NCI-H187 (cell line): Measurements from ENCODE around the gene GPHN.

Source experiments
- DNase-seq, 2 experiments: peaks; one replicate each; lab custom pipeline; 2025; lab: John Stamatoyannopoulos, UW

The GPHN gene

GRCh38 chr14:66959437-66960050 lies 451.6 kb downstream of the GPHN start:
- DNase-seq = no peak

GRCh38 chr14:66965831-66966230 lies 457.9 kb downstream of the GPHN start:
- DNase-seq = no peak

- DNase-seq = no peak
These were observed 464.5 kb downstream of the GPHN start for GRCh38 chr14:66972469-66972868.

GRCh38 chr14:66974397-66975025 lies 466.6 kb downstream of the GPHN start:
- DNase-seq = no peak

GRCh38 chr14:66975251-66975650 lies 467.3 kb downstream of the GPHN start:
- no peak for DNase-seq

- DNase-seq = no peak
These were observed 471.4 kb downstream of the GPHN start for GRCh38 chr14:66979101-66979974.

GRCh38 chr14:66982247-66982646 lies 474.3 kb downstream of the GPHN start:
- DNase-seq = no peak

- DNase-seq = no peak
These were observed 484.8 kb downstream of the GPHN start for GRCh38 chr14:66992776-66993175.

- DNase-seq = no peak
These were observed 485.6 kb downstream of the GPHN start for GRCh38 chr14:66993512-66993911.

GRCh38 chr14:66998013-66998412 lies 490.1 kb downstream of the GPHN start:
- DNase-seq = no peak

- no peak for DNase-seq
These were observed 492.0 kb downstream of the GPHN start for GRCh38 chr14:66999978-67000377.

- no peak for DNase-seq
These were observed 495.2 kb downstream of the GPHN start for GRCh38 chr14:67002994-67003753.

- DNase-seq = no peak
These were observed 496.6 kb downstream of the GPHN start for GRCh38 chr14:67004521-67004920.

GRCh38 chr14:67010602-67011001 lies 502.7 kb downstream of the GPHN start:
- DNase-seq = no peak

- no peak for DNase-seq
These were observed 508.9 kb downstream of the GPHN start for GRCh38 chr14:67016856-67017255.

- no peak for DNase-seq
These were observed 510.8 kb downstream of the GPHN start for GRCh38 chr14:67018720-67019119.

GRCh38 chr14:67019796-67020195 lies 511.8 kb downstream of the GPHN start:
- no peak for DNase-seq

GRCh38 chr14:67031920-67032774 lies 524.2 kb downstream of the GPHN start:
- no peak for DNase-seq

- DNase-seq = no peak
These were observed 537.5 kb downstream of the GPHN start for GRCh38 chr14:67045440-67045839.

- no peak for DNase-seq
These were observed 542.9 kb downstream of the GPHN start for GRCh38 chr14:67050896-67051295.

GRCh38 chr14:67056684-67057083 lies 548.7 kb downstream of the GPHN start:
- no peak for DNase-seq
